HG03103 (cell line): ENCODE data around the gene GPR75.

ENCODE experiments used
- ATAC-seq: cut with Tn5 transposase; IDR thresholded peaks from one replicate; pipeline ENCODE4 v1.9.1; 2021; ENCODE audit warnings: low read depth; ENCODE audit not compliant: unreplicated experiment

GPR75 gene

DNA sequence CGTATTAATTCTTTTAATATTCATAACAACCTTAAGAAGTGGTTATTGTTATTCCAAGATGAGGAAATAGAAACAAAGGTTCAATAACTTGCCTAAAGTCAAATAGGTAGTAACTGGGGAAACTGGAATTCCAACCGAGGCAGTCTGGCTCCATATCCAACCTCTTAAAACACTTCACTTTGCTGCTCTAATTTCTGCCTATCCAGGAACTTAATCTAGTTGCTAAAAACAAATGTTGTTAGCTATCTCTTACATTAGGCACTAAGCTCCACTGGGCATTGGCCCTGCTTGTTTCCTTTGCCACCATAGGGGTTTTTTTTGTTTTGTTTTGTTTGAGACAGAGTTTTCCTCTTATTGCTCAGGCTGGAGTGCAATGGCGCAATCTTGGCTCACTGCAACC, 48.2 kb downstream of the GPR75 start:
- ATAC-seq = no peak
